Activated naive CD8-positive, alpha-beta T cell treated with anti-CD3 and anti-CD28 coated beads, Interleukin-2, amount 50 U/mL, for 24 hours (primary cell): ENCODE results near the gene GLI3.
A peak's percentile ranks its signal among the peaks of the same experiment; 100 is the strongest.

Source experiments
- ATAC-seq: fragments of 150-1000 bp; cut with Tn5 transposase; one replicate; pipeline ENCODE4 v1.10.0; 2021
- DNase-seq: peaks from one replicate; pipeline ENCODE4 v3.0.0; 2021
- H3K27ac Mint-ChIP-seq: one replicate; pipeline ENCODE4 v1.8.0; 2021; ENCODE audit warnings: mild to moderate bottlenecking, mixed read lengths
- H3K27me3 Mint-ChIP-seq: one replicate; pipeline ENCODE4 v1.8.0; 2021; ENCODE audit warnings: mixed read lengths
- H3K36me3 Mint-ChIP-seq: one replicate; pipeline ENCODE4 v1.8.0; 2021; ENCODE audit warnings: low read depth, mixed read lengths
- H3K4me1 Mint-ChIP-seq: one replicate; pipeline ENCODE4 v1.8.0; 2021; ENCODE audit warnings: mixed read lengths
- H3K4me3 Mint-ChIP-seq: one replicate; pipeline ENCODE4 v1.8.0; 2021; ENCODE audit warnings: mild to moderate bottlenecking, moderate library complexity, mixed read lengths
- H3K9me3 Mint-ChIP-seq: one replicate; pipeline ENCODE4 v1.8.0; 2021; ENCODE audit warnings: mixed read lengths

Gene GLI3

DNA sequence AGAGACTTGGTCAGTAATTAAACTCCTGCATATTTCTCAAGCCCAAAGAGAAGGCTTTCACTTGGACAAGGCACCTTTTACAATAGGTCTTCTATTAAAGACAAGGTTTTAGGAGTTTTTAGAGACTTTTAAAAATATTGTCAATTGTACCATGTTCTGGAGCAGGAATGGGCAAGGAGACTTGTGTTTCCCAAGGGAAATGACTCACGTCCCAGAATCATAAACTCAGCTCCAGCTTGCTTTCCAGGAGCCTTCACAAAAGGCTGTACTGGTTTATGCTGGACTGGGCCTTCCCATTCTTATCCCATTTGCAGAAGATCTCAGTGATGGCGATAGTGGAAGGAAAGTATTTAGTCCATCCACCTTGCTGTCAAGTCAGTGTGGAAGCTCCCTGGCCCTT is 7.8 kb upstream of the GLI3 start:
- DNase-seq (no peak), ATAC-seq (no peak)
- Mint-ChIP-seq H3K4me3 (no peak overlapping the region), H3K36me3 (no peaks in the 10 kb centered on the region), H3K27ac (no peak overlapping the region), H3K27me3 (peaks cover 13% of the 10 kb centered on the region), H3K9me3 (no peaks in the 10 kb centered on the region), H3K4me1 (no peaks in the 10 kb centered on the region)

- DNase-seq (no peak), ATAC-seq (no peak)
- Mint-ChIP-seq H3K9me3 (no peaks in the 10 kb centered on the region), H3K27me3 (peaks cover 32% of the 10 kb centered on the region), H3K36me3 (no peaks in the 10 kb centered on the region), H3K4me3 (no peak overlapping the region), H3K27ac (no peak overlapping the region), H3K4me1 (peaks cover 6% of the 10 kb centered on the region)
Measured at GRCh38 chr7:42242381-42242780, 5.4 kb upstream of the GLI3 start.

DNA sequence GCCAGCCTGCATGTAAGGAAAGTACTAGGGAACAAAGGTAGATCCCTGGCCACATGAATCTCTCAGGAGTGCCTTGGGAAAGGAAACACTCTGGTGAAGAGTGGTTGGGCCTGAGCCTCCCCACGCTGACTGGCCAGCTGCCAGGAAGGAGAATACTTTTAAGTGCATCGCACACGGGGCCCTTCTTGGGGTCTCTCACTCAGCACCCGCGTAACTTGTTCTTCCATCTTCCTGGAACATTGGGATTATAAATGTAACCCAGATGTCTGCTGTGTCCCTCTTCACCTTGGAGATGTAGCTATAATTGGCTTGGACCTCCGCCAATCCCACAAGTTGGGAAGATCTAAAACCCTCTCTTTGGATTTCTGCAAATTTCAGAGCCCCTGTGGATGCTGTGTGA is 4.4 kb upstream of the GLI3 start:
- Mint-ChIP-seq H3K9me3 (no peaks in the 10 kb centered on the region), H3K27ac (no peak overlapping the region), H3K36me3 (no peaks in the 10 kb centered on the region), H3K4me1 (peaks cover 9% of the 10 kb centered on the region), H3K27me3 (peaks cover 35% of the 10 kb centered on the region), H3K4me3 (no peak overlapping the region)
- DNase-seq: no peak
- ATAC-seq: no peak

DNA sequence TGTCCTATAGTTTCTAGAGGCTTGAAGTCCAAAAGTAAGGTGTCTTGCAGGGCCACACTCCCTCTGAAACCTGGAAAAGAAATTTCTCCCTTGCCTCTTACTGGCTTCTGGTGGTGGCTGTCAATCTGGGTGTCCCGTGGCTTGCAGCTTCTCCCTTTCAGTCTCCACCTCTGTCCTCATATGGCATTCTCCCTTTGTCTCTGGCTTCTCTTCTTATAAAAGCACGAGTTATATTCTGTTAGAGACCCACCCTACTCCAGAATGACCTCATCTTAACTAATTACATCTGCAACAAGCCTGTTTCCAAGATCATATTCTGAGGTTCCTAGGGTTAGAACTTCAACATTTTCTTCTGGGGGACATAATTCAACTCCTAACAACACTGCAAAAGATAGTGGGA is 3.4 kb upstream of the GLI3 start:
- Mint-ChIP-seq H3K36me3 (no peaks in the 10 kb centered on the region), H3K27me3 (peaks cover 44% of the 10 kb centered on the region), H3K27ac (no peak overlapping the region), H3K4me1 (peaks cover 9% of the 10 kb centered on the region), H3K9me3 (no peaks in the 10 kb centered on the region), H3K4me3 (no peak overlapping the region)
- DNase-seq (no peak), ATAC-seq (no peak)

DNA sequence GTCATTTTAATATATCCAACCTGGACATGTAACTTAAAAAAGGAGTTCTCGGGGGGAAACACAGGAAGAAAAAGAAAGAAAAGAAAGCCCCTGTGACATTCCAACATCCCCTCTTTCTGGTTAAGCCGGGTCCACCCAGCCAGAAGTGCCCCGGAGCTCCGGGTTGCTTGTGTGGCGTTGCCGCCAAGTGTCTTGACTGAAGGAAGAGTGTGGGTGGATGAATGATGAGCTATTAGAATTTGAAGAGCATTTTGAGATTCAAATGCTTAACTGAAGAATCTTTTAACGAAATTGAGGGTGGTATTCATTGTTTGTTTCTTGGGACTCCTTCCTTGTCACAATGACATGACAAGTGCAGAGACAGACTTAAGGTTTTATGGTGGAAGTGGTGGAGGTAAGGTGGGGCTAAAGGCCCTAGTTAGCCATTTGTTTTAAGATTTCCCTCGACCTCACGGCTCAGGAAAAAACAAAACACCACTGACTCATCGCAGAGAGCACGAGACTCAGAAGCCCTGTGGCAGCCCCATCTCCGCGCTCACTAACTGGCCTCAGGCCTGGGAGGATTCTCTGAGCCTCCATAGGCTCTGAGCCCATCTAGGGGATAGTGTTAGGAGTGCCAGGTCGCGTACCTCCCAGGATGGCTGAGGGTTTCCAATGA is 1.8 kb upstream of the GLI3 start:
- ATAC-seq: no peak
- no peaks in the 10 kb centered on the region for H3K9me3 Mint-ChIP-seq
- H3K36me3 Mint-ChIP-seq: no peaks in the 10 kb centered on the region
- peak overlapping the region; percentile 58 for H3K4me3 Mint-ChIP-seq
- DNase-seq: no peak
- H3K27ac Mint-ChIP-seq: no peak overlapping the region
- H3K4me1 Mint-ChIP-seq: peaks cover 9% of the 10 kb centered on the region
- H3K27me3 Mint-ChIP-seq: peaks cover 55% of the 10 kb centered on the region

DNA sequence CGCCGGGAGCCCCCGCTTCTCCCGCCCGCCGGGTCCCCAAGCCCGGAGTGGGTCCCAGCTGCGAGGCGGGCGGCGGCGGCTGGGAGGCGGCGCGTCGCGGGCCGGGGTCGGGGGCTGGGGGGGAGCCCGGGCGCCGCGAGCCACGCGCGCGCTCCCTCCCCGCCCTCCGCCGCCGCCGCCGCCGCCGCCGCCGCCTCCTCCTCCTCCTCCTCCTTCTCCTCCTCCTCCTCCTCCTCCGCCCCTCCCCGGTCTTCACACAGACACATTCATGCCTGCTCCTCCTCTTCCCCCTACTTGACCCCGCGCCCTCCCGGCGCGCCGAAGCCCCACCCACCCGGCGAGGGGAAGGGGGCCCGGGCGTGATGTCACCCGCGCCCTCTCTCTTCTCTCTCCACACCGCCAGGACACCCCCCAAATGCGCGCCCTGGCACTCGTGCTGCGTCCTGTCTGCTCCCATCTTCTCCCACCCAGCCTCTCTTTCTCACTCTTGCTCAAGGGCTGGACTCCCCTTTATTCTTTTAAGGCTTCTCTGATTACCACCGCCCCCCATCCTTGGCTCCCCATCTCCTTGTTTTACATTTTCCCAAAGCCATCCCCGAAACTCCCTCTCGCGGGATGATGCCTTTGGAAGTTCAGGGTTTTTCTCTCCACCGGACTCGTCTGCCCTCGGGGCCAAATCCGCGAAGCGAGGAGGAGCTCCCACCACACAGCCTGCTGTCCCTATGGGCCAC is 967 bp upstream of the GLI3 start:
- H3K27me3 Mint-ChIP-seq: peaks cover 61% of the 10 kb centered on the region
- H3K36me3 Mint-ChIP-seq: no peaks in the 10 kb centered on the region
- no peaks in the 10 kb centered on the region for H3K9me3 Mint-ChIP-seq
- peak overlapping the region; percentile 69 for H3K4me3 Mint-ChIP-seq
- no peak for DNase-seq
- no peak overlapping the region for H3K27ac Mint-ChIP-seq
- peaks cover 9% of the 10 kb centered on the region for H3K4me1 Mint-ChIP-seq
- no peak for ATAC-seq

- Mint-ChIP-seq H3K27me3 (peaks cover 68% of the 10 kb centered on the region), H3K36me3 (no peaks in the 10 kb centered on the region), H3K4me3 (peak overlapping the region; percentile 65), H3K9me3 (no peaks in the 10 kb centered on the region), H3K4me1 (peaks cover 9% of the 10 kb centered on the region), H3K27ac (no peak overlapping the region)
- no peak for ATAC-seq
- peak; percentile 6 for DNase-seq
Measured at GRCh38 chr7:42236266-42236975, 588 bp downstream of the GLI3 start.

GRCh38 chr7:42235741-42236161 is 1.3 kb downstream of the GLI3 start:
- H3K27ac Mint-ChIP-seq: no peak overlapping the region
- H3K36me3 Mint-ChIP-seq: no peaks in the 10 kb centered on the region
- DNase-seq (no peak), ATAC-seq (no peak)
- H3K4me3 Mint-ChIP-seq: peak overlapping the region; percentile 65
- H3K9me3 Mint-ChIP-seq: no peaks in the 10 kb centered on the region
- peaks cover 9% of the 10 kb centered on the region for H3K4me1 Mint-ChIP-seq
- peaks cover 73% of the 10 kb centered on the region for H3K27me3 Mint-ChIP-seq

- peaks cover 74% of the 10 kb centered on the region for H3K27me3 Mint-ChIP-seq
Measured at GRCh38 chr7:42234736-42235135, 2.3 kb downstream of the GLI3 start.

DNA sequence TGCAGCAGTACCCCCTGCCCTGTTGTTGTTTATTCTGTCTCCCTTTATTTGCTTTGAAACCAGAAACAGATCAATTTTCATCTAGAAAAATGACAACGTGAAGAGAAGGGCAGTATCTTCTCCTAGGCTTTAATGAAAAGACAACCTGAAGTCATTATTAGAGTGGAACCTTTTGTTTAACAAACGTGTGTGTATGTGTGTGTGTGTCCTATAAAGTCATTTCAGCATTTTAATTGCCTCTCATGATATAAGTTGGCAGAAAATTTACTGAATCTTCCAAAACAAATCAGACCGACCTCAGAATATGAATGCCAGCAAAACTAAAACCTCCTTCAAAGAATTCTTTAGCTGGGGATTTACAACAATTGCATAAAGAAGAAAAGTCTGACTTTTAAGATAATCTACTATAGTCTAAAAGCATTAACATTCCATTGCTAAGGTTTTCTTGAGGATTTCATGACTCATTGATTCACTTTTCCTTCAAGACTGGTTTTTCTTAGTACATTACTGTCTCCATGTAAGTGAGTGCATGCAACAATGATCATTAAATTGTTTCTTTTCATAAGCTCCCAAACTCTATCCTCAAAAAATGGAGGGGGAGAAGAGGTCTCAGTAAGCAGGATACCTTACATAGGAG is 3.2 kb downstream of the GLI3 start:
- Mint-ChIP-seq H3K27me3 (peaks cover 75% of the 10 kb centered on the region), H3K4me3 (no peak overlapping the region), H3K4me1 (peaks cover 9% of the 10 kb centered on the region), H3K36me3 (no peaks in the 10 kb centered on the region), H3K9me3 (no peaks in the 10 kb centered on the region), H3K27ac (no peak overlapping the region)
- no peak for DNase-seq
- ATAC-seq: no peak

More at GRCh38 chr7:42234736-42235135, 2.3 kb downstream of the GLI3 start:
- no peak overlapping the region for H3K27ac Mint-ChIP-seq
- H3K4me3 Mint-ChIP-seq: no peak overlapping the region
- ATAC-seq: no peak
- no peak for DNase-seq
- H3K36me3 Mint-ChIP-seq: no peaks in the 10 kb centered on the region
- H3K9me3 Mint-ChIP-seq: no peaks in the 10 kb centered on the region
- H3K4me1 Mint-ChIP-seq: peaks cover 9% of the 10 kb centered on the region

- Mint-ChIP-seq H3K9me3 (no peaks in the 10 kb centered on the region), H3K36me3 (no peaks in the 10 kb centered on the region), H3K27me3 (peaks cover 75% of the 10 kb centered on the region), H3K4me3 (no peak overlapping the region), H3K27ac (no peak overlapping the region), H3K4me1 (peaks cover 5% of the 10 kb centered on the region)
- ATAC-seq (no peak), DNase-seq (no peak)
Measured at GRCh38 chr7:42233171-42233570, 3.8 kb downstream of the GLI3 start.

DNA sequence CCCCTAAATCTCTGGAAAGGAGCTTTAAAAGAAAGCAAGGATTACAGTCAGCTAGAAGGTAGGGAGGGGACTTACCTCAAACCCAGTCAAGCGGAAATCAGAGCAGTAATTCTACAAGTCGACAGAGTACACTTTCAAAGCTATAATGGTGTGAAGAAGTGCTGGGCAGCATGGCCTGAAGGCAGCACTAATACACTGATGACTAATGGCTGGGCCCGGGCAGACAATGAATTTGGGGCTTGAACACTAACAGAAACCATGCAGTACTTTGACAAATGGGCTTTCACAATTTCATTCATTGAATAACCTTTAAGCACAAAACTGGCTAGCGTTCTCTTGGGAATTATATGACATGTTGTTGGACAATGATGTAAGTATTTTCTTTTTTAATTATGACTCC is 4.7 kb downstream of the GLI3 start:
- no peak for DNase-seq
- H3K4me3 Mint-ChIP-seq: no peak overlapping the region
- peaks cover 78% of the 10 kb centered on the region for H3K27me3 Mint-ChIP-seq
- no peak for ATAC-seq
- H3K27ac Mint-ChIP-seq: no peak overlapping the region
- no peaks in the 10 kb centered on the region for H3K9me3 Mint-ChIP-seq
- peaks cover 6% of the 10 kb centered on the region for H3K4me1 Mint-ChIP-seq
- no peaks in the 10 kb centered on the region for H3K36me3 Mint-ChIP-seq

DNA sequence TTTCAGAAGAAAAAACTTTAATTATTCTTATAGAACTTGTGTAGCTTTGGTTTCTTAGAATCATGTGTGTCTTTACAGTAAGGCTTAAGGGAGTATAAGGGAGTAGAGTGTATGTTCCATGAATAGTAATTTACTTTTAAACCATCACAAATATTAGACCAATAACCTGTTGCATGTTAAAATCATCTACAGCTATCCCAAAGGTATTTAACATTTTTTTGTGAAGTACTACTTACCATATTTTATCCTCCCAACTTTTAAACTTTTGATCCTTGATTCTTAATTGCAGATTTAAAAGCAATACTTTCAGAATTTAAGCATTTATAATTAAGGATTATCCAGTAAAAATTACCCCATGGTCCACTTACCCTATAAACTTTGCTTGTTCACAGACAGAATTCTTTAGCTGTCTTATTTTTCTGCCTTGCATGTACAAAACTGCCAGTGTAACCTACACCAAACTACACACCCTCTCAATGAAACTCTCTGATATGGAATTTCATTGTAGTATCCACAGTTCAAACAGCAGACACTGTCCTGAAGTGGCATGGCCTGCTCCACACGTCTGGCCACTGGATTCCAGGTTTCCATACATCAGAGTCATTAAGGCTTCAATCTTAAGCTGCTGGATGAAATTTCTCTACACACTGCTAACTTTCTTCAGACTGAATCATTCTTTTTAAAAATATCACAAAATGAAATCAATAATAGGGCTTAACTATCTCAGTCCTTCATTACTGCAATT is 5.8 kb downstream of the GLI3 start:
- H3K9me3 Mint-ChIP-seq: no peaks in the 10 kb centered on the region
- ATAC-seq (no peak), DNase-seq (no peak)
- no peak overlapping the region for H3K4me3 Mint-ChIP-seq
- H3K27me3 Mint-ChIP-seq: peaks cover 83% of the 10 kb centered on the region
- no peaks in the 10 kb centered on the region for H3K36me3 Mint-ChIP-seq
- H3K27ac Mint-ChIP-seq: no peak overlapping the region
- H3K4me1 Mint-ChIP-seq: peaks cover 5% of the 10 kb centered on the region

- H3K27me3 Mint-ChIP-seq: peaks cover 73% of the 10 kb centered on the region
- H3K36me3 Mint-ChIP-seq: no peaks in the 10 kb centered on the region
- DNase-seq: peak; percentile 13
- H3K4me1 Mint-ChIP-seq: peaks cover 5% of the 10 kb centered on the region
- H3K27ac Mint-ChIP-seq: no peak overlapping the region
- ATAC-seq: peak; percentile 40
- no peaks in the 10 kb centered on the region for H3K9me3 Mint-ChIP-seq
- peak overlapping the region; percentile 14 for H3K4me3 Mint-ChIP-seq
Measured at GRCh38 chr7:42227936-42228591, 8.9 kb downstream of the GLI3 start.
